HEK293 (cell line): ENCODE results near the gene ASIC1.

Source experiments
- ATF2 ChIP-seq: fragments of 450-650 bp; formaldehyde crosslinking; IDR thresholded peaks from 2 replicates; pipeline ENCODE4 v1.5.1; 2016; ENCODE audit warnings: missing biosample characterization, missing genetic modification characterization, low read depth
- HOXC10 ChIP-seq: sonication (generic); formaldehyde crosslinking; IDR thresholded peaks from 2 replicates; pipeline ENCODE4 v1.8.1; 2023; ENCODE audit warnings: mild to moderate bottlenecking, missing genetic modification reagents
- KLF16 ChIP-seq: fragments of 450-650 bp; formaldehyde crosslinking; IDR thresholded peaks from 2 replicates; pipeline ENCODE4 v1.5.1; 2017; ENCODE audit warnings: missing biosample characterization, missing genetic modification characterization
- KLF9 ChIP-seq: fragments of 450-650 bp; formaldehyde crosslinking; IDR thresholded peaks from 2 replicates; pipeline ENCODE4 v1.5.1; 2016; ENCODE audit warnings: missing biosample characterization, missing genetic modification characterization, low read depth
- PRDM10 ChIP-seq: fragments of 450-650 bp; formaldehyde crosslinking; IDR thresholded peaks from 2 replicates; pipeline ENCODE4 v1.5.1; 2016; ENCODE audit warnings: missing biosample characterization, missing genetic modification characterization
- PRDM6 ChIP-seq: fragments of 450-650 bp; formaldehyde crosslinking; IDR thresholded peaks from 2 replicates; pipeline ENCODE4 v1.5.1; 2017; ENCODE audit warnings: missing biosample characterization, missing genetic modification characterization
- ZBTB17 ChIP-seq: fragments of 450-650 bp; formaldehyde crosslinking; IDR thresholded peaks from 2 replicates; pipeline ENCODE4 v1.5.1; 2016; ENCODE audit warnings: missing biosample characterization, missing genetic modification characterization
- ZNF132 ChIP-seq: fragments of 450-650 bp; formaldehyde crosslinking; IDR thresholded peaks from 2 replicates; pipeline ENCODE4 v1.5.1; 2017; ENCODE audit warnings: missing biosample characterization, missing genetic modification characterization, borderline replicate concordance
- ZNF24 ChIP-seq: fragments of 450-650 bp; formaldehyde crosslinking; IDR thresholded peaks from 2 replicates; pipeline ENCODE4 v1.5.1; 2016; ENCODE audit warnings: missing biosample characterization, missing genetic modification characterization
- ZNF37A ChIP-seq: fragments of 450-650 bp; IDR thresholded peaks from 2 replicates; pipeline ENCODE4 v1.5.1; 2018; ENCODE audit warnings: missing biosample characterization, missing genetic modification characterization
- ZNF398 ChIP-seq: fragments of 450-650 bp; formaldehyde crosslinking; IDR thresholded peaks from 2 replicates; pipeline ENCODE4 v1.5.1; 2017; ENCODE audit warnings: missing biosample characterization, missing genetic modification characterization
- ZNF501 ChIP-seq: fragments of 450-650 bp; formaldehyde crosslinking; IDR thresholded peaks from 2 replicates; pipeline ENCODE4 v1.5.1; 2016; ENCODE audit warnings: missing biosample characterization, missing genetic modification characterization
- ZNF514 ChIP-seq: fragments of 450-650 bp; formaldehyde crosslinking; IDR thresholded peaks from 2 replicates; pipeline ENCODE4 v1.5.1; 2016; ENCODE audit warnings: missing biosample characterization, missing genetic modification characterization
- ZNF521 ChIP-seq: fragments of 450-650 bp; formaldehyde crosslinking; IDR thresholded peaks from 2 replicates; pipeline ENCODE4 v1.5.1; 2017; ENCODE audit warnings: missing biosample characterization, mild to moderate bottlenecking, missing genetic modification characterization
- ZNF548 ChIP-seq: fragments of 450-650 bp; formaldehyde crosslinking; IDR thresholded peaks from 2 replicates; pipeline ENCODE4 v1.5.1; 2016; ENCODE audit warnings: missing biosample characterization, missing genetic modification characterization
- ZNF555 ChIP-seq: fragments of 450-650 bp; formaldehyde crosslinking; conservative IDR thresholded peaks from 2 replicates; pipeline ENCODE4 v1.5.1; 2017; ENCODE audit warnings: missing biosample characterization, mild to moderate bottlenecking, missing genetic modification characterization, inconsistent platforms
- ZNF629 ChIP-seq: fragments of 450-650 bp; formaldehyde crosslinking; IDR thresholded peaks from 2 replicates; pipeline ENCODE4 v1.5.1; 2017; ENCODE audit warnings: missing biosample characterization, missing genetic modification characterization
- ZNF660 ChIP-seq: fragments of 450-650 bp; IDR thresholded peaks from 2 replicates; pipeline ENCODE4 v1.5.1; 2018; ENCODE audit warnings: missing biosample characterization, mild to moderate bottlenecking, missing genetic modification characterization
- ZNF677 ChIP-seq: fragments of 450-650 bp; IDR thresholded peaks from 2 replicates; pipeline ENCODE4 v1.5.0; 2018; ENCODE audit warnings: missing biosample characterization, mild to moderate bottlenecking, missing genetic modification characterization, moderate library complexity
- ZNF76 ChIP-seq: fragments of 450-650 bp; formaldehyde crosslinking; IDR thresholded peaks from 2 replicates; pipeline ENCODE4; 2016; ENCODE audit warnings: low read depth, missing biosample characterization, missing genetic modification characterization, borderline replicate concordance
- ZNF791 ChIP-seq: fragments of 450-650 bp; formaldehyde crosslinking; IDR thresholded peaks from 2 replicates; pipeline ENCODE4 v1.5.1; 2016; ENCODE audit warnings: missing biosample characterization, missing genetic modification characterization
- ZXDB ChIP-seq: fragments of 450-650 bp; formaldehyde crosslinking; IDR thresholded peaks from 2 replicates; pipeline ENCODE4 v1.5.1; 2016; ENCODE audit warnings: missing biosample characterization, missing genetic modification characterization

ASIC1 gene

GRCh38 chr12:50103767-50104321, 46.4 kb downstream of the ASIC1 start, which contains the start of gene GPD1 (continued):
- TF ChIP-seq ZNF514 (no peak), ZNF660 (tag by site-specific recombination) (no peak), ZNF555 (tag by site-specific recombination) (no peak), KLF9 (tag by site-specific recombination) (peak; percentile 81), ZNF521 (tag by site-specific recombination) (no peak), PRDM6 (tag by site-specific recombination) (no peak), ZNF501 (tag by site-specific recombination) (no peak), PRDM10 (tag by site-specific recombination) (no peak; the same call in 1 of the 2 replicates), KLF16 (tag by site-specific recombination) (peak; percentile 63; the same call in 1 of the 2 replicates), ZNF629 (tag by site-specific recombination) (no peak), ZNF791 (tag by site-specific recombination) (no peak), ZBTB17 (tag by site-specific recombination) (no peak), ZNF398 (tag by site-specific recombination) (no peak), ZNF76 (tag by site-specific recombination) (0 out of 2 replicates have a peak, but pooled peaks have one; percentile 10), ZNF132 (tag by site-specific recombination) (no peak), ATF2 (no peak), ZNF37A (tag by site-specific recombination) (no peak), ZXDB (no peak), ZNF24 (tag by site-specific recombination) (no peak), ZNF677 (tag by site-specific recombination) (no peak), HOXC10 (CRISPR knock-in tag) (no peak), ZNF548 (tag by site-specific recombination) (no peak)
